ENCODE measurements around the gene ERCC2.

GRCh38 chr19:45368127-45368526 lies 2.2 kb downstream of the ERCC2 start:
- TF ChIP-seq CTCF (IDR thresholded peaks at IDR 0.05) (no peak), EP300 (IDR thresholded peaks at IDR 0.05) (no peak), POLR2A (IDR thresholded peaks at IDR 0.05) (no peak)

Data from tibial nerve (tissue), 4 donors.